RCC 7860 (cell line): ENCODE data around the gene MEX3D.
"Not testable (repeated sequence)": the region's sequence is repeated elsewhere in the genome, so short reads cannot be mapped to it uniquely, and the experiment has no call there.

Experiments
- DNase-seq: peaks from one replicate; pipeline ENCODE4 v3.0.0-alpha.2; 2015; ENCODE audit warnings: low spot score
- FAIRE-seq: peaks from 2 replicates; lab custom pipeline; 2012; peaks lifted over from hg19 to GRCh38; lab: Jason Lieb, UNC

Gene MEX3D

GRCh38 chr19:1540365-1540925 lies 27.7 kb downstream of the MEX3D start:
- no peak for FAIRE-seq
- DNase-seq: no peak

GRCh38 chr19:1539749-1540148 lies 28.4 kb downstream of the MEX3D start:
- not testable (repeated sequence) for FAIRE-seq, DNase-seq

- FAIRE-seq (no peak), DNase-seq (no peak)
Observed at GRCh38 chr19:1538978-1539377, 29.1 kb downstream of the MEX3D start.

GRCh38 chr19:1535699-1536098 lies 32.4 kb downstream of the MEX3D start:
- FAIRE-seq, DNase-seq: not testable (repeated sequence)

GRCh38 chr19:1534972-1535371 lies 33.2 kb downstream of the MEX3D start:
- no peak for FAIRE-seq
- DNase-seq: no peak

GRCh38 chr19:1533510-1534150 lies 34.5 kb downstream of the MEX3D start:
- FAIRE-seq: no peak
- DNase-seq: no peak

GRCh38 chr19:1532003-1532402 lies 36.1 kb downstream of the MEX3D start:
- no peak for DNase-seq
- FAIRE-seq: no peak

GRCh38 chr19:1531587-1531986 lies 36.5 kb downstream of the MEX3D start:
- FAIRE-seq (no peak), DNase-seq (no peak)

GRCh38 chr19:1530856-1531255 lies 37.3 kb downstream of the MEX3D start:
- not testable (repeated sequence) for DNase-seq, FAIRE-seq

GRCh38 chr19:1529430-1529816 lies 38.7 kb downstream of the MEX3D start:
- FAIRE-seq (no peak), DNase-seq (no peak)

GRCh38 chr19:1528596-1529429 lies 39.3 kb downstream of the MEX3D start:
- DNase-seq (no peak), FAIRE-seq (no peak)

- DNase-seq (no peak), FAIRE-seq (no peak)
Observed at GRCh38 chr19:1527650-1528309, 40.3 kb downstream of the MEX3D start.

GRCh38 chr19:1526979-1527649 lies 41.0 kb downstream of the MEX3D start:
- FAIRE-seq (no peak), DNase-seq (no peak)

GRCh38 chr19:1526066-1526778 lies 41.9 kb downstream of the MEX3D start:
- no peak for DNase-seq
- no peak for FAIRE-seq

- no peak for DNase-seq
- FAIRE-seq: no peak
Observed at GRCh38 chr19:1525343-1525742, 42.8 kb downstream of the MEX3D start.

GRCh38 chr19:1524972-1525325 lies 43.2 kb downstream of the MEX3D start:
- FAIRE-seq: no peak
- no peak for DNase-seq

- DNase-seq (no peak), FAIRE-seq (no peak)
Observed at GRCh38 chr19:1524287-1524971, 43.7 kb downstream of the MEX3D start.

- no peak for FAIRE-seq
- no peak for DNase-seq
Observed at GRCh38 chr19:1523412-1524286, 44.5 kb downstream of the MEX3D start, which contains the start of gene PLK5. PLK5 (plus strand) TSS chr19:1524077; CDS start chr19:1526997, 2,920 bp downstream.

- no peak for DNase-seq
- no peak for FAIRE-seq
Observed at GRCh38 chr19:1522838-1523237, 45.3 kb downstream of the MEX3D start.
